Esophagus muscularis mucosa (tissue), 4 donors: ENCODE data around the gene DNAJC5. TPM values are rescaled to one million over a fixed set of nuclear protein-coding genes. Genes with fewer than 3 reads are reported as not detected.
A peak's percentile ranks its signal among the peaks of the same experiment; 100 is the strongest.

Source experiments
- DNase-seq: peaks from one replicate; pipeline ENCODE4 v3.0.0-alpha.2; 2017; ENCODE audit errors: extremely low spot score
- H3K27ac ChIP-seq, 4 donors: fragments of 200-600 bp; sonication (generic); replicated peaks in 1 of 4; 1 replicate in 3 of 4; 2 replicates in 1 of 4; pipeline ENCODE4 v1.5.1; 2016 to 2019; ENCODE audit warnings: mild to moderate bottlenecking in 1 of 4
- H3K27me3 ChIP-seq, 4 donors: fragments of 200-600 bp; sonication (generic); one replicate each; pipeline versions ENCODE4 v1.5.1 to v1.6.0; 2016 to 2019
- H3K36me3 ChIP-seq, 4 donors: fragments of 200-600 bp; sonication (generic); one replicate each; pipeline ENCODE4 v1.5.1; 2016 to 2019
- H3K4me1 ChIP-seq, 4 donors: fragments of 200-600 bp; sonication (generic); one replicate each; pipeline ENCODE4 v1.5.1; 2016 to 2019
- H3K4me3 ChIP-seq, 4 donors: fragments of 200-600 bp; sonication (generic); 1 replicate in 2 of 4; 2 replicates in 2 of 4; pipeline ENCODE4 v1.5.1; 2016 to 2019; ENCODE audit warnings: mild to moderate bottlenecking in 4 of 4, moderate library complexity in 1 of 4
- H3K9me3 ChIP-seq, 4 donors: fragments of 200-600 bp; sonication (generic); 1 replicate in 3 of 4; 2 replicates in 1 of 4; pipeline ENCODE4 v1.5.1; 2016 to 2019
- CTCF ChIP-seq, 3 experiments: fragments of 200-600 bp in 2 of 3; fragments of 450-650 bp in 1 of 3; sonication (generic) in 2 of 3; IDR thresholded peaks; one replicate each; pipeline ENCODE4 v1.5.1; 2017 to 2019; ENCODE audit warnings: antibody characterized with exemption in 3 of 3, mild to moderate bottlenecking in 2 of 3, moderate library complexity in 1 of 3
- EP300 ChIP-seq: sonication (generic); formaldehyde crosslinking; IDR thresholded peaks from one replicate; pipeline ENCODE4 v1.6.1; 2017; ENCODE audit warnings: antibody characterized with exemption
- POLR2A ChIP-seq: fragments of 450-650 bp; IDR thresholded peaks from one replicate; pipeline ENCODE4 v1.6.1; 2017; ENCODE audit warnings: antibody characterized with exemption, moderate library complexity, mild to moderate bottlenecking, low read depth
- POLR2AphosphoS5 ChIP-seq, 2 donors: sonication (generic); formaldehyde crosslinking; IDR thresholded peaks; one replicate each; pipeline ENCODE4 v1.6.1; 2017; ENCODE audit warnings: antibody characterized with exemption in 2 of 2
- WGBS: methylation state at CpG from one replicate; pipeline ENCODE4 v1.1.5; 2018; 5-methylcytosine and 5-hydroxymethylcytosine counted together
- intact Hi-C: fragments of 100-400 bp; cut with DNase I; formaldehyde crosslinking; loops from one replicate; pipeline ENCODE4 v1.15.1; 2023
- total RNA-seq, 4 donors: library from RNA; depleted of rRNA; stranded (reverse); fragments of >200 nt; gene quantifications; one replicate each; pipeline versions ENCODE4 v1.1.0 to v1.2.1, GENCODE V29; 2016

Gene DNAJC5
- total RNA-seq, 4 donors from 2014 or later: 39.5 to 64.9 (median 53.1) TPM

DNA sequence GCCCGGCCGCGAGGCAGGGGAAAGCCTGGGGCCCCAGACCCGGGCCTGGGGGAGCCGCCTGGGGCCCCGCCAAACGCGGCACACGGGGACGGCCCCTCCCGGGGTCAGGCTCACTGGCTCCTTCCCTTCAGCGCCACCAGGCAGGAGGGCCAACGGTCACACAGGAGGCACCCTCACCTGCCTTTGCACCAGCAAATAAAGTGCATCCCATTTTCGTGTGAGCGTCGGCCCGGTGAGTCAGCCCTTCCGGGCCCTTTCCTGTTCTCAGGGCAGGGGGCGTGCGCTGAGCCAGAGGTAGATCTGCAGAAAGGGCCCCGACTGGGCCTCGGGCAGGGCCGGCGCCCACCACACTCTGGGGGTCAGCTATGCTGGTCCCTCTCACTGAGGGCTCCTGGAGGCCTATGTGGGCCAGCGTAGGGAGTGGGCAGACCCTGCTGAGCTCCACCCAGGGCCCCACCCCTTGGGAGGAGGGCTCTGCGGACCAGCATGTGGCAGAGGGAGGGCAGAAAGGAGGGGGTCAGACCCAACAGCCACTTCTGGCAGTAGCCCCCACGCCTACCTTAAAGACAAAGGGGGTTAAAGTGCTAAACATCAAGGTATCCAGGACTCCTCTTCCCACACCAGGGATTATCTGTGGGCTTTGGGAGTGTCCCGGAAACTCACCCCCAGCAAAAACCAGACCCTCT is 62.2 kb downstream of the DNAJC5 start:
- intact Hi-C loops: no loop called here
- peaks cover 47 to 52% (median 51%) of the 10 kb centered on the region in 4 donors for H3K4me1 ChIP-seq
- H3K27me3 ChIP-seq: no peaks in the 10 kb centered on the region
- no peak for DNase-seq
- WGBS: 4% methylated on average over 20 of the region's 28 CpGs
- no peaks in the 10 kb centered on the region for H3K9me3 ChIP-seq
- peaks cover 10 to 38% (median 37%) of the 10 kb centered on the region in 4 donors for H3K36me3 ChIP-seq
- no peak for TF ChIP-seq EP300
- TF ChIP-seq CTCF (IDR thresholded peaks at IDR 0.05): no peak
- peak; percentile 34 for TF ChIP-seq POLR2A
- TF ChIP-seq POLR2AphosphoS5 (IDR thresholded peaks at IDR 0.05): peak; percentile 52 to 72
- H3K27ac ChIP-seq: peak overlapping the region; percentile 61 to 94 (median 71)
- H3K4me3 ChIP-seq: peak overlapping the region; percentile 93 to 100 (median 94)

DNA sequence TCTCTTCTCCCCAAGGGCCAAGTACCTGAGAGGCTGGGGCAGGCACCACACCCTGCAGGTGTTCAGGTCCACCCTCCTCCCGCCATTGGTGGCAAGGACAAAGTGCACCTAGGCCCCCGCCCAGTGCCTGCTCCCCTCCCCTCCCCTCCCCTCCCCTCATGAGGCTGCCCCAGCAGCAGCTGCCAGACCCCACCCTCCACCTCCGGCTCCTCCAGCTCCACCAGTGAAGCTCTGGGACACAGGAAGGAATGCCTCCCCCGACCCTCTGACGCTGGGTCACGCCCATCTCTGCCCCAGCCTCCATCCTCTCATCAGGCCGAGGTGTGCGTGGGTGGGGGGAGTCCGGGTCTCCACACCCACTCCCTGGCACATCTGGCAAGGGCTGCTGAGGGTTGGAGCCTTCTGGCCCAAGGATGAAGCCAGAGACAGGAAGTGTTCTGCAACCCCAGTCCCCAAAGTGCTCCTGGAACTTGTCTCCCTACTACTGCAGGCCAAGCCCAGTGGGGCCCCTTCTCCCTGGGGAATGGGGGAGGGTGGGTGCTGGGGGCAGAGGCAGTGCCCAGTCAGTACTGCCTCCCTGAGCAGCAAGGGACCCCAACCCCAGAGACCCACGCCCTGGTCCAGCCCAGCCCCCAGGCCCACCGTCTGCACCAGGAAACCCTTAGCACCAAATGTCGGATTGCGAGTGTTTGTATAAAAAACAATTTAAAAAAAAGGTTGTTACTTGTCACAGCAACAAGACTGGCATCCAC is 62.9 kb downstream of the DNAJC5 start:
- intact Hi-C loops: no loop called here
- Histone ChIP-seq H3K27me3 (no peaks in the 10 kb centered on the region), H3K4me3 (peak overlapping the region in 1 of 4 donors; percentile 94), H3K9me3 (no peaks in the 10 kb centered on the region), H3K36me3 (peaks cover 13 to 45% (median 44%) of the 10 kb centered on the region in 4 donors), H3K4me1 (peaks cover 40 to 45% (median 44%) of the 10 kb centered on the region in 4 donors), H3K27ac (peak overlapping the region; percentile 61 to 94 (median 71))
- 35% methylated on average over 9 of the region's 13 CpGs for WGBS
- TF ChIP-seq POLR2AphosphoS5 (IDR thresholded peaks at IDR 0.05) (no peak), POLR2A (no peak), EP300 (no peak)
- DNase-seq: no peak

GRCh38 chr20:63958471-63958870 is 63.5 kb downstream of the DNAJC5 start:
- Histone ChIP-seq H3K27me3 (no peaks in the 10 kb centered on the region), H3K27ac (no peak overlapping the region), H3K4me1 (peaks cover 34 to 39% (median 38%) of the 10 kb centered on the region in 4 donors), H3K4me3 (no peak overlapping the region), H3K9me3 (no peaks in the 10 kb centered on the region), H3K36me3 (peaks cover 19 to 51% (median 50%) of the 10 kb centered on the region in 4 donors)
- TF ChIP-seq CTCF (IDR thresholded peaks at IDR 0.05) (no peak), EP300 (no peak), POLR2A (no peak), POLR2AphosphoS5 (IDR thresholded peaks at IDR 0.05) (no peak)
- intact Hi-C loops: no loop called here
- 62% methylated on average over 4 of the region's 4 CpGs for WGBS
- DNase-seq: no peak

DNA sequence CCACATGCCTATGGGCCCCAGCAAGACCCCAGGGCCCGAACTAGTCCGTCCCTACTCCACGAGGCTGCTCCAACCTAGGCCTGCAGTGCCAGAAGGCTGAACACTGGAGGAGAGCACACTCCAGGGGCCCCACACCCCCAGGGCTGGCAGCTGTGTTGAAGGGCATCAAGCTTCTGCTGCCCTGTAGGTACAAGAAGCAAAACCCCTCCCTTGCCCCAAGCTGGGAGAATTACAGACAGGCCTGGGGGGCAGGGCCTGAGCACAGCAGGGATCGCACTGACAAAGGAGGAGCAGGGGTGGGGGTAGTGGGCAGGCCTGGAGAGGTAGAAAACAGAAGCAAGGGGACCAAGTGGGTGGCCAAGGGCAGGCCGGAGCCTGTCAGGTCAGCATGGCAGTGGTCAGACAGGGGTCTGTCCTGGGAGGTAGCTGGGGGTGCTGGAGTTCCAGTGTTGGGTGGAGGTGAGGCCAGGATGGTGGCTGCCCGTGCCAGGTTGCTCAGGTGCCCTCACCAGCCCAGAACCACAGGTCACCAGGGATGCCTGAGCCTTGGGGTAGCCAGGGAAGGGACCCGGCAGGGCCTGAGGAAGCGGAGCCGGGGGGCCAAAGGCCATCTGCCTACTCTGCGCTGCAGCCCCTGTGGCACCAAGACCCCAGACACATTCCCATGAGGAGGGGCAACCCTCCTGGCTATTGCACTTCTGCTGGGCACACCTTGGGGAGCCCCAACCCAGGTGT is 64.2 kb downstream of the DNAJC5 start:
- 67% methylated on average over 5 of the region's 10 CpGs for WGBS
- intact Hi-C loops: no loop called here
- no peak for TF ChIP-seq CTCF (IDR thresholded peaks at IDR 0.05)
- TF ChIP-seq POLR2A: no peak
- no peak for TF ChIP-seq EP300
- no peak for TF ChIP-seq POLR2AphosphoS5 (IDR thresholded peaks at IDR 0.05)
- peaks cover 25 to 58% (median 56%) of the 10 kb centered on the region in 4 donors for H3K36me3 ChIP-seq
- DNase-seq: no peak
- H3K27ac ChIP-seq: no peak overlapping the region
- H3K9me3 ChIP-seq: no peaks in the 10 kb centered on the region
- H3K27me3 ChIP-seq: no peaks in the 10 kb centered on the region
- H3K4me3 ChIP-seq: no peak overlapping the region
- H3K4me1 ChIP-seq: peaks cover 27 to 33% (median 32%) of the 10 kb centered on the region in 4 donors
